Transverse colon (tissue), 4 donors: ENCODE results near the gene OTULINL.

Source experiments
- POLR2AphosphoS5 ChIP-seq, 3 donors: sonication (generic); formaldehyde crosslinking; IDR thresholded peaks; one replicate each; pipeline ENCODE4 v1.6.1; 2016; ENCODE audit warnings: antibody characterized with exemption in 3 of 3
- TF ChIP-seq, protein P1 (sequence below), 5 experiments: fragments of 200-600 bp in 3 of 5; fragments of 450-650 bp in 2 of 5; sonication (generic) in 3 of 5; IDR thresholded peaks; 1 replicate in 2 of 5; 2 replicates in 3 of 5; pipeline ENCODE4 v1.5.1; 2016 to 2017; ENCODE audit warnings: antibody characterized with exemption in 5 of 5, inconsistent platforms in 3 of 5, mild to moderate bottlenecking in 2 of 5, moderate library complexity in 1 of 5

DNA sequence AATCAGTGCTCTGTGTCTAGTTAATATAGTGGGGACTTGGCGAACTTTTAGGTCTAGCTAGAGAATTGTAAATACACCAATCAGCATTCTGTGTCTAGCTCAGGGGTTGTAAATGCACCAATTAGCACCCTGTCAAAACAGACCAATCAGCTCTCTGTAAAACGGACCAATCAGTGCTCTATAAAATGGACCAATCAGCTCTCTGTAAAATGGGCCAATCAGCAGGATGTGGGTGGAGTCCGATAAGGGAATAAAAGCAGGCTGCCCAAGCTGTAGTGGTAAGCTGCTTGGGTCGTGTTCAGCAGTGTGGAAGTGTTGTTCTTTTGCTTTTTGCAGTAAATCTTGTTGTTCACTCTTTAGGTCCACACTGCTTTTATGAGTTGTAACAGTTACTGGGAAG lies 3.6 kb upstream of the OTULINL start:
- TF ChIP-seq, protein P1, sequence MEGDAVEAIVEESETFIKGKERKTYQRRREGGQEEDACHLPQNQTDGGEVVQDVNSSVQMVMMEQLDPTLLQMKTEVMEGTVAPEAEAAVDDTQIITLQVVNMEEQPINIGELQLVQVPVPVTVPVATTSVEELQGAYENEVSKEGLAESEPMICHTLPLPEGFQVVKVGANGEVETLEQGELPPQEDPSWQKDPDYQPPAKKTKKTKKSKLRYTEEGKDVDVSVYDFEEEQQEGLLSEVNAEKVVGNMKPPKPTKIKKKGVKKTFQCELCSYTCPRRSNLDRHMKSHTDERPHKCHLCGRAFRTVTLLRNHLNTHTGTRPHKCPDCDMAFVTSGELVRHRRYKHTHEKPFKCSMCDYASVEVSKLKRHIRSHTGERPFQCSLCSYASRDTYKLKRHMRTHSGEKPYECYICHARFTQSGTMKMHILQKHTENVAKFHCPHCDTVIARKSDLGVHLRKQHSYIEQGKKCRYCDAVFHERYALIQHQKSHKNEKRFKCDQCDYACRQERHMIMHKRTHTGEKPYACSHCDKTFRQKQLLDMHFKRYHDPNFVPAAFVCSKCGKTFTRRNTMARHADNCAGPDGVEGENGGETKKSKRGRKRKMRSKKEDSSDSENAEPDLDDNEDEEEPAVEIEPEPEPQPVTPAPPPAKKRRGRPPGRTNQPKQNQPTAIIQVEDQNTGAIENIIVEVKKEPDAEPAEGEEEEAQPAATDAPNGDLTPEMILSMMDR (IDR thresholded peaks at IDR 0.05) = no peak
- TF ChIP-seq POLR2AphosphoS5 (IDR thresholded peaks at IDR 0.05) = no peak
